Astrocyte of the cerebellum (primary cell): ENCODE results near the gene TMEM26.

ENCODE experiments used
- DNase-seq: peaks from one replicate; pipeline ENCODE4 v3.0.0-alpha.2; 2011; ENCODE audit warnings: low read depth
- H3K4me3 ChIP-seq: 2 replicates; pipeline ENCODE4 v1.5.1; 2011; ENCODE audit warnings: mild to moderate bottlenecking, low read depth, low read length, moderate library complexity
- CTCF ChIP-seq: IDR thresholded peaks from 2 replicates; pipeline ENCODE4 v1.5.1; 2012; ENCODE audit warnings: low read length, low read depth, moderate library complexity, mild to moderate bottlenecking; ENCODE audit errors: missing control alignments
- in situ Hi-C: cut with HindIII; loops from 2 replicates; pipeline ENCODE4 v1.10.0; 2017; ENCODE audit warnings: low sequenced_read_pairs

TMEM26 gene

DNA sequence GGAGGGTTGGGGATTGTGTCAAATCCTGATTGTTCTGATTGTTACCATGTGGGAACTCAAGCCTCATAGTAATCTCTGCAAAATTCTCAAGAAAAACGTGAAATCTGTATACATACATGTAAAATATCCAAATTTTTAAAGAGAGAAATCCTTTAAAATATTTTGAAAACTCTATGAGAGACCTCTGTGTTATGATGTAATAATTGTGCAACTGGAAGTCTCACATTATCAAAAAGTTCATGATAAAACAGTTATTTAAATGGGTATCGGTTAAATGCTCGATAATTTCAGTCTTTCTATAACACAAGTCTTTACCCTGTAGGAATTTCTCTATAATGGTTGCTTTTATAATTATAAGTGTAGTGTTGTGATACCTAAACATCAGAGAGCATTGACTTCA, 95.5 kb downstream of the TMEM26 start:
- no peak for DNase-seq
- no peak for TF ChIP-seq CTCF
- no peak overlapping the region for H3K4me3 ChIP-seq
- in situ Hi-C loops: no loop called here
